Measurements from ENCODE around the gene ASIP. TPM values are rescaled to one million over a fixed set of nuclear protein-coding genes. Genes with fewer than 3 reads are reported as not detected.
"Not testable (repeated sequence)": the region's sequence is repeated elsewhere in the genome, so short reads cannot be mapped to it uniquely, and the experiment has no call there.

The ASIP gene
- total RNA-seq, 1 experiment from 2014 or later, result not detected

- DNase-seq (ENCODE audit: extremely low read depth, low read depth), result not testable (repeated sequence)
Measured at GRCh38 chr20:34242015-34242414, 792 bp downstream of the ASIP start.

GRCh38 chr20:34242879-34243278, 1.7 kb downstream of the ASIP start:
- DNase-seq (ENCODE audit: extremely low read depth, low read depth), result no peak

DNA sequence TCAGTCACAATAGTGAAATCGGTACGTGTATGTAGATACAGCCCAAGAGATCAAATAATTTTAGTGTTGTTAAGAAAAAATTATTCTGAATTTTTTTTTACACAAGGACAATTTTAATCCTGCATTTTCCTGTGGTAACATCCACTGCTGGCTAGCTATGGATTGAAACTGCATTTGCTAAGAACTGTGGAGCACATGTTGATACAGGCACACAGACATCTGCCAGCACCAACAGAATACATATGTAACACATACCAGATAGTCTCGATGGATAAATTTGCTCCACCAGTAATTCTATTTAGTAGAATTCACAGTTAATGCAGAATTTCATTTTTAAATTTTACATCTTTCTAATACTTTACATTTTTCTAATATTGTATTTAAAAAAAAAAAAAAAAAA, 2.2 kb downstream of the ASIP start:
- DNase-seq (ENCODE audit: extremely low read depth, low read depth), result no peak

DNA sequence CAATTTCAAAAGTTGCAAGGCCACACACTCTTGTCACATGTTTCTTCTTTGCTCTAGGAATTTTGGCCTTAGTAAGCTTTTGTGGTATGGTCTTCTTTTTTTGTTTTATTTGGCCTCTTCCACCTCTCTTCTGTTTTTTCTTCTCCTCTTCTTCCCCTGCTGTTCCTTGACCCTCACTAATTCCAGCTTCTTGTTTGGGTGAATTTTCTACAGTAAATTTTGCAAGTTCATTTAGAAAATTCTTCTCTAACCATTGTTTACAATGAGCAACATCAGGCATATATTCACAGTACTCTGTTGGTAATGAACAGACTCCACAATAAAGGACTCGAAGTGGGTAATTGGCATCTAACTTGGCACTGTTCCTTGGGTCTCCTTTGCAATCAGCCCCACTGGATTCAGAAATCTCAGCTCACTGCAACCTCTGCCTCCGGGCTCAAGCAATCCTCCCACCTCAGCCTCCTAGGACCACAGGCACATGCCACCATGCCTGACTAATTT, 5.0 kb downstream of the ASIP start:
- DNase-seq (ENCODE audit: extremely low read depth, low read depth), result no peak

DNA sequence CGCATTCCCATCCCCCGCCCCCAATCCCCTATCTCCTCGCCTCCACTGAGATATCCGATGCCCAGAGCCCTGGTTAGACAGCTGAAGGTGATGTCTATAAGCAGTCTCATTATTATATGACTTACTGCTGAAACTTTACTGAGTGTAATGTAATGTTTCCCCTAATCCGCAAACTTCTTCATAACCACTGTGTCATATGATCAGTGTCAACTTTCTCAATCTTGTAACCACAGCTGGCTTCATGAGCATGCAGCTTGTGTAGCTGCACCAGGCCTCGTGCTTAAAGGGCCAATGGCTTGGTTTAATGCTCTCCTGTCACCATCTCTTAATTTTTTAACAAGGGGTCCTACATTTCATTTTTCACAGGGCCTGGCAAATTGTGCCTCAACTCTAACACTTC, 8.1 kb downstream of the ASIP start:
- DNase-seq (ENCODE audit: extremely low read depth, low read depth), result no peak

DNA sequence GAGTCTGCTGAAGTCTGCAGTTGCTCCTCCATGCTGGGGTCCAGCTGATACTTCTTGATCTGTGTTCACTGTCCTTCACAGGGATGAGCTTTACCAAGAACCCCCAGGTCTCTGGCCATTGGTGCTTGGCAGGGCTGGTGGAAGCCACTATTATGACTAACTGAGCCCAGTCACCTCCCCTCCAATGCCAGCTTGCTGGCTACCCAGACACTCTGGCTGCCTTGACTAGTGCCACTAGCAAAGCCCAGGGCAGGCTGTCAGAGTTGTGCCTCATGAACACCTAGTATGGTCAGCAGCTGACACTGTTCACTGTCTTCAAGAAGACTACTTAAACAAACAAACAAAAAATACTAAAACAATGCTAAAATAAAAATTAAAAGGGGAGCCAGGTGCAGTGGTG, 8.8 kb downstream of the ASIP start:
- no peak for DNase-seq (ENCODE audit: extremely low read depth, low read depth)

DNA sequence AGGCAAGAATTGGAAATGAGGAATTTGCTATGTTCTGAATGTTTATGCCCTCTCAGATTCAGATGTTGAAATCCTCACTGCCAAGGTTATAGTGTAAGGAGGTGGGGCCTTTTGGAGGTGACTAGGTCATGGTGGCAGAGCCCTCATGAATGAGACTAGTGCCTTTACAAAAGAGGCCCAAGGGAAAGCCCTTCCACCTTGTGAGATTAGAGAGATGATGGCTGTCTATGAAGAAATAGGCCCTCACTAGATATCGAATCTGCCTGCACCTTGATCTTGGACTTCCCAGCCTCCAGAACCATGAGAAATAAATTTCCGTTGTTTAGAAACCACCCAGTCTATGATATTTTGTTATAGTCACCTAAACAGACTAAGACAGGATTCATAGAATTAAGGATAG, 10.4 kb downstream of the ASIP start:
- no peak for DNase-seq (ENCODE audit: extremely low read depth, low read depth)

GRCh38 chr20:34252431-34253086, 11.3 kb downstream of the ASIP start:
- not testable (repeated sequence) for DNase-seq (ENCODE audit: extremely low read depth, low read depth)

DNA sequence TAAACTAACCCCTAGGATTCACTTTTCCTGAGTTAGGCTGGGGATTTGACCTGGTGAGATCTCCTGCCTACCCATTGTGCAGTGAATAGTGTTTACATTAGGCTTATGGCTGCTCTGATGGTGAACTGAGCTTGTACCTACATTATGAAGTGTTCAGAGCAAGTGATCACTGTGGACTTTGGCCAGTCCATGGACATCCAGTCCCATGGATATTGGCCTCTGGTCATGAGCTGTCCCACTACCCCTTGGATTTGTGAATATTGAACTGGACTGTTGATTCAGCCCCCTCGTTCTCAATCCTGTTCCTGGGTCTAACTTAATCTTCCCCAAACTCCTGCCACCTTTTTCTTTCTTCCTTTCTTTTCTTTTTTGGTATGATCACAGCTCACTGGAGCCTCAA, 13.8 kb downstream of the ASIP start:
- no peak for DNase-seq (ENCODE audit: extremely low read depth, low read depth)

- DNase-seq (ENCODE audit: extremely low read depth, low read depth), result no peak
Measured at GRCh38 chr20:34256629-34257124, 15.5 kb downstream of the ASIP start.

GRCh38 chr20:34260208-34260942, 19.2 kb downstream of the ASIP start:
- no peak for DNase-seq (ENCODE audit: extremely low read depth, low read depth)

- no peak for DNase-seq (ENCODE audit: extremely low read depth, low read depth)
Measured at GRCh38 chr20:34262488-34263288, 21.5 kb downstream of the ASIP start.

DNA sequence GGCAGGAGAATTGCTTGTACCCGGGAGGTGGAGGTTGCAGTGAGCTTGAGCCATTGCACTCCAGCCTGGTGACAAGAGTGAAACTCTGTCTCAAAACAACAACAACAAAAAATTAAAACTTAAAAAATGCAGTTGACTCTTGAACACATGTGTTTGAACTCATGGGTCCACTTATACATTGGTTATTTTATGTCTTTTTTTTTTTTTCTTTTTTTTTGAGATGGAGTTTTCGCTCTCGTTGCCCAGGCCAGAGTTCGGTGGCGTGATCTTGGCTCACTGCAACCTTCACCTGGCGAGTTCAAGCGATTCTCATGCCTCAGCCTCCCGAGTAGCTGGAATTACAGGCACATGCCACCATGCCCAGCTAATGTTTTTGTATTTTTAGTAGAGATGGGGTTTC, 22.2 kb downstream of the ASIP start:
- DNase-seq (ENCODE audit: extremely low read depth, low read depth), result not testable (repeated sequence)

DNA sequence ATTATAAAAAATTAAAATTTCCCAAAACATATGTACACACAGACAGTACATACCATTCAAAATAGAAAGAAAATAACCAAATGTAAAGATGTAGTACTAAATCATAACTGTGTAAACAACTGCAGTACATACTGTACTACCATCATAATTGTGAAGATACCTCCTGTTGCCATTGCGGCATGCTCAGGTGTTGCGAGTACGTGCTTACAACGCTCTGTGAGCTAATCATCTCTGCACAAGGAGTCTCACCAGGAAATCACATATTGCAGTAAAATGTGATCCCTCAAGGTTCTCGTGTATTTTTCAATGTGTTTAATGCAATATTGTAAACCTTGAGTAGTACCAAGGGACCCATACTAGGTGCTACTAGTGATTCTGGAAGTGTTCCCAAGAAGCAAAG, 22.9 kb downstream of the ASIP start:
- DNase-seq (ENCODE audit: extremely low read depth, low read depth), result no peak

DNA sequence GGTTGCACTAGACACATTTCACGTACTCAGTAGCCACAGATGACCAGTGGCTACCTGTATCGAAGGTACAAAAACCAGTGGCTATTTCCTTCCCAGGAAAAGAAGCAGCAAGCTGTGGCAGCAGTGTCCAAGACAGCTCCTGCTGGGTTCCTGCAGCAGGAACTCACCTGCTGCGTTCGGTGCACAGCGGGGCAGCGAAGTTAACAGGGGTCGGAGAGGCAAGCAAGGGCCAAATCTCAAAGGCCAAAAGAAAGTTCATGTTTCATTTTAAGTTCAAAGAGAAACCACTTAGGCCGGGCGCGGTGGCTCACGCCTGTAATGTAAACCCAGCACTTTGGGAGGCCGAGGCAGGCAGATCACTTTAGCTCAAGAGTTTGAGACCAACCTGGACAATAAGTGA, 26.9 kb downstream of the ASIP start:
- no peak for DNase-seq (ENCODE audit: extremely low read depth, low read depth)

- DNase-seq (ENCODE audit: extremely low read depth, low read depth), result no peak
Measured at GRCh38 chr20:34268851-34269636, 27.8 kb downstream of the ASIP start.

GRCh38 chr20:34269996-34270627, 28.9 kb downstream of the ASIP start:
- DNase-seq (ENCODE audit: extremely low read depth, low read depth), result no peak

GRCh38 chr20:34271956-34272355, 30.7 kb downstream of the ASIP start:
- no peak for DNase-seq (ENCODE audit: extremely low read depth, low read depth)

DNA sequence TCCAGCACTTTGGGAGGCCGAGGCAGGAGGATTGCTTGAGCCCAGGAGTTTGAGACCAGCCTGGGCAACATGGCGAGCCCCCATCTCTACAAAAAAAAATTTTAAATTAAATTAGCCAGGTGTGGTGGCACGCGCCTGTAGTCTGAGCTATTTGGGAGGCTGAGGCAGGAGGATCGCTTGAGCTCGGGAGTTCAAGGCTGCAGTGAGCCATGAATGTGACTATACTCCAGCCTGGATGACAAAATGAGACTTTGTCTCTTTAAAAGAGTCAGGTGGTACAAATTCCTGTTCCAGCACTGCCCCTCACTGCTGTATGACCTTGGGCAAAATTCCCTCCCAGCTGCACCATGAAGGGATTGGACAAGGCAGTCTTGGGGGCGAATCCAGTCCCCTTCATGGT, 33.5 kb downstream of the ASIP start:
- DNase-seq (ENCODE audit: extremely low read depth, low read depth), result no peak

DNA sequence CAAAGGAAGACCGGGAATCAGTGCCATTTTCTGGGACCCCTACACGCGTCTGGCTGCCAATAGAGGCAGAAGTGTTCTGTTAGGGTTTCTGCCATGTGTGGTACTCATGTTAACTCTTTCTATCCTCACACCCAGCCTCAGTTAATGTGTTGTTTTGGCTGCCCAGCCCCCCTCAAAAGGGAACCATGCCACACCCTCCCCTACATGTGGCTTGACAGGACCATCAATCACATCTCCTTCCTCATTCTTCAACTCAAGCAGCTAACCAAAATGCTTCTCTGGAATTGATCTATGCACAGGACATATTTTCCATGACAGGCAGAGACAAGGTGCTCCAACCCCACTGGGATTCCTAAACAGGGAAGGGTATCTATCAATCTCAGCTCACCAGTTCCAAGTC, 40.0 kb downstream of the ASIP start:
- DNase-seq (ENCODE audit: extremely low read depth, low read depth), result no peak
